Activated T-helper 1 cell treated with anti-CD3 and anti-CD28 coated beads, Interleukin-12 subunit alpha, Interleukin-12 subunit beta, Interleukin-2, Interleukin-4 antibody, amounts not matched to agents 30 ng/mL and 10 ng/mL and 1 ng/mL, durations not matched to agents 14 hours and 24 hours and 36 hours (primary cell): ENCODE results near the gene VASP. TPM values are rescaled to one million over a fixed set of nuclear protein-coding genes. Genes with fewer than 3 reads are reported as not detected.
A peak's percentile ranks its signal among the peaks of the same experiment; 100 is the strongest.

Experiments used
- DNase-seq: peaks from one replicate; pipeline ENCODE4 v3.0.0; 2021; ENCODE audit warnings: low spot score
- H3K27ac Mint-ChIP-seq: one replicate; pipeline ENCODE4 v1.8.0; 2021; ENCODE audit warnings: mild to moderate bottlenecking, mixed read lengths
- H3K27me3 Mint-ChIP-seq: one replicate; pipeline ENCODE4 v1.8.0; 2022; ENCODE audit warnings: mild to moderate bottlenecking, moderate library complexity, mixed read lengths; ENCODE audit not compliant: insufficient read depth
- H3K36me3 Mint-ChIP-seq: one replicate; pipeline ENCODE4 v1.8.0; 2021; ENCODE audit warnings: low read depth, mixed read lengths
- H3K4me1 Mint-ChIP-seq: one replicate; pipeline ENCODE4 v1.8.0; 2021; ENCODE audit warnings: low read depth, mixed read lengths
- H3K4me3 Mint-ChIP-seq: one replicate; pipeline ENCODE4 v1.8.0; 2021; ENCODE audit warnings: mild to moderate bottlenecking, moderate library complexity, mixed read lengths
- H3K9me3 Mint-ChIP-seq: one replicate; pipeline ENCODE4 v1.8.0; 2021; ENCODE audit warnings: mixed read lengths
- intact Hi-C: fragments of 100-400 bp; cut with micrococcal nuclease; formaldehyde crosslinking; loops from one replicate; pipeline ENCODE4 v1.15.1; 2024
- total RNA-seq: library from RNA; stranded (reverse); gene quantifications from 2 replicates; pipeline ENCODE4 v1.2.3, GENCODE V29; 2022

The VASP gene
- total RNA-seq, 1 donor from 2014 or later = 235 TPM

DNA sequence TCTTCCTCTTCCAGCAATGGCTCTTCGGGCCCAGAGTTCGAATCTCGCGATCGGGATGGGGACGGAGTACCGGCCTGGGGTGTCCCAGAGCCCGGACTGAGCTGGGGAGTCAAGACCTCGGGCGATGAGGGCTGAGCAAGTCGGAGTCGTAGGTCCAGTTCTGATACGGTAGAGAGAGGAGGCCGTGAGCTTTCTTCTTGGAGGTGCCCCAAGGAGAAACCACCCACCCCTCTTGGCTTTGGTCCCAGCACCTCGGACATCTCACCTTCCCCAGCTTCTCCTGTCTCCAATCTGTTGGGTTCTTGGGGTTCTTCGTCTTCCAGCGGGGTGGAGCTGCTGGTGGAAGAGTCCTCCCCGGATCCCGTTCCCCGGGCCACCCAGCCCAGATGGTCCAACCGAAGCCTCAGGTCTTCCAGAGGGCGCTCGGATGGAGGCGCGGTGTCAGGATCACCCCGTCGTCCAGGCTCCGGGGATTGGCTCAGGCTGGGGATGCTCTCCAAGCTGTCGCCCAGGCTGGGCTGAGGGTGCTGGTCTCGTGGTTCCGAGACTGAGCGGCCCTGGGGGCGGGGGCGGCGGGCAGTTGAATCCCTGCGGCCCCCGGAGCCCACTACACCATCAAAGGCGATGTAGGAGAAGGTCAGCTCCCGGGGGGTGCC lies 12.9 kb upstream of the VASP start:
- intact Hi-C loops = no loop called here
- peaks cover 45% of the 10 kb centered on the region for H3K4me1 Mint-ChIP-seq
- DNase-seq = no peak
- H3K4me3 Mint-ChIP-seq = peak overlapping the region; percentile 15
- H3K36me3 Mint-ChIP-seq = peaks cover under 1% of the 10 kb centered on the region
- H3K27me3 Mint-ChIP-seq = peaks cover 31% of the 10 kb centered on the region
- H3K27ac Mint-ChIP-seq = no peak overlapping the region
- no peaks in the 10 kb centered on the region for H3K9me3 Mint-ChIP-seq

DNA sequence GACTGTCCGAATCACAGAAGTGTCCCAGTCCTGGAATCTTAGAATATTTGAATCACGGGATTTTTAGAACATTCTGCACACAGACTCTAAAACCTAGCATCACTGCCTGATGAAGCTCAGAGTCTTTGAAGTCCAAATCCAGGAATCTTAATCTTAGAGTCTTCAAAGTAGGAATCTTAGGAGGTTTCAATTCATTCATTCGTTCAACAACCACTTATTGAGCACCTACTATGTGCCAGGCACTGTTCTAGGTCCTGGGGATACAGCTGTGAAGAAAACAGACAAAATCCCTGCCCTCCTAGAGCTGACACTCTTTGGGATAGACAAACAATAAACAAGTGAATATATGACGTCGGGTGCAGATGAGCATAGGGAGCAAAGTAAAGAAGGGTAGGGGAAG lies 12.1 kb upstream of the VASP start:
- H3K9me3 Mint-ChIP-seq = no peaks in the 10 kb centered on the region
- H3K36me3 Mint-ChIP-seq = peaks cover 2% of the 10 kb centered on the region
- no peak for DNase-seq
- peaks cover 34% of the 10 kb centered on the region for H3K27me3 Mint-ChIP-seq
- no peak overlapping the region for H3K27ac Mint-ChIP-seq
- intact Hi-C loops = no loop called here
- H3K4me3 Mint-ChIP-seq = peak overlapping the region; percentile 75
- H3K4me1 Mint-ChIP-seq = peaks cover 49% of the 10 kb centered on the region

DNA sequence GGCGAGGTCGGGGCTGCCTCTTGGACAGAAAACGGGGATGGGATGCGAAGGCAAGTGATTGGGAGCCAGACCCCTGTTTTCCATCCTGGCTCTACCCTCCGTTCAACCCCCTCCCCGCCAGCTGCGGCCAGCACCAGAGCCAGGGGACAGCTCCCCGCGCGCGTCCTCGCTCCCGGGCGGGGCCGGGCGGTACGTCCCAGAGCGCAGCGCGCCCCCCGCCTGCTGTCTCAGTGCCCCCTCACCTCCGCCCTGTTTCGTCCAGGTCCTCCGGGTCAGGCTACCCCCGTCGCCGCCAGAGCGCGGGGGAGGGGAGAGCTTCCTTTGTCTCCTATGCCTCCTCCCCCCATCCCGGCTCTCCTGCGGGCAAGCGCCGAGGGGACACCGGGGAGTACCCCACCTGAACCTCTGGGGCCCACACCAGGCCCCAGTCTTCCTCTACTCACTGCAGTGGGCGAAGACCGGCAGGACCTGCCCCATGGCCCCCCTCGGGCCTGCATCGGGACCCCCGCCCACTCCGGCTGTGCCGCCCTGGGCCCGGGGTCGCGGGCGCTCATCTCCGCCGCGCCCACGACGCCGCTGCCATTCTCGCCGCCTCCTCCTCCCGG lies 10.8 kb upstream of the VASP start:
- no peak for DNase-seq
- peaks cover 49% of the 10 kb centered on the region for H3K4me1 Mint-ChIP-seq
- no peaks in the 10 kb centered on the region for H3K9me3 Mint-ChIP-seq
- H3K27ac Mint-ChIP-seq = no peak overlapping the region
- peak overlapping the region; percentile 75 for H3K4me3 Mint-ChIP-seq
- intact Hi-C loops = no loop called here
- H3K27me3 Mint-ChIP-seq = peaks cover 34% of the 10 kb centered on the region
- peaks cover 2% of the 10 kb centered on the region for H3K36me3 Mint-ChIP-seq

DNA sequence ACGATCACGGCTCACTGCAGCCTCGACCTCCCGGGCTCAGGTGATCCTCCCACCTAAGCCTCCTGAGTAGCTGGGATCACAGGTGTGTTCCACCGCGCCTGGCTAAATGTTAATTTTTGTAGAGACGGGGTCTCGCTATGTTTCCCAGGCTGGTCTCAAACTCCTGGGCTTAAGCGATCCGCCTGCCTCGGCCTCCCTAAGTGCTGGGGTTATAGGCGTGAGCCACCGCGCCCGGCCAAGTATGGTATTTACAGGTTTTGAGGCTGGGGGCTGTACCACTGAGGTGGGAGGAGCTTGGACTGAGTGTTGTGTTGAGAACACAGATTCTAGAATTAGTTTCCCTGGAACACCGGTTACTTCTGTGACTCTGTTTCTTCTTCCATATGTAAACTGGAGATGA lies 9.5 kb upstream of the VASP start:
- intact Hi-C loops = loop anchor here (1.0 kb wide), 3 partner anchors 9 to 146 kb away; partner anchors contain the start of gene OPA3

DNA sequence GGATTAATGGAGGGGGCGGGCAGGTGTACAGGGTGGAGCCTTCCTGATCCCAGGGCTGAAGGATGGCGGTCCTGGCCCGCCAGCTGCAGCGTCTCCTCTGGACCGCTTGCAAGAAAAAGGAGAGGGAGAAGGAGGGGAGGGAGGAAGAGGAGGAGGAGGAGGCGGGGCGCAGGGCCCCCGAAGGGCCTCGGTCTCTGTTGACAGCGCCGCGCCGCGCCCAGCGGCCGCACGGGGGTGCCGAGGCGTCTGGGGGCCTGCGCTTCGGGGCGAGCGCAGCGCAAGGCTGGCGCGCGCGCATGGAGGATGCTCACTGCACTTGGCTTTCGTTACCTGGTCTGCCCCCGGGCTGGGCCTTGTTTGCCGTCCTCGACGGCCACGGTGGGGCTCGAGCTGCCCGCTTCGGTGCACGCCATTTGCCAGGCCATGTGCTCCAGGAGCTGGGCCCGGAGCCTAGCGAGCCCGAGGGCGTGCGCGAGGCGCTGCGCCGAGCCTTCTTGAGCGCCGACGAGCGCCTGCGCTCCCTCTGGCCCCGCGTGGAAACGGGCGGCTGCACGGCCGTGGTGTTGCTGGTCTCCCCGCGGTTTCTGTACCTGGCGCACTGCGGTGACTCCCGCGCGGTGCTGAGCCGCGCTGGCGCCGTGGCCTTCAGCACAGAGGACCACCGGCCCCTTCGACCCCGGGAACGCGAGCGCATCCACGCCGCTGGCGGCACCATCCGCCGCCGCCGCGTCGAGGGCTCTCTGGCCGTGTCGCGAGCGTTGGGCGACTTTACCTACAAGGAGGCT lies 8.7 kb upstream of the VASP start, which contains the start of gene PPM1N:
Gene PPM1N (plus strand): TSS at position 33 of the 785 bp plus-strand sequence. CDS start 30 bp downstream, at position 63.
- H3K36me3 Mint-ChIP-seq = peaks cover 2% of the 10 kb centered on the region
- H3K4me1 Mint-ChIP-seq = peaks cover 32% of the 10 kb centered on the region
- intact Hi-C loops = no loop called here
- H3K9me3 Mint-ChIP-seq = no peaks in the 10 kb centered on the region
- DNase-seq = peak; percentile 42
- peak within 1 kb of the TSS; percentile 80 for H3K4me3 Mint-ChIP-seq
- H3K27me3 Mint-ChIP-seq = peaks cover 32% of the 10 kb centered on the region
- peak within 1 kb of the TSS; percentile 71 for H3K27ac Mint-ChIP-seq

More for the DNA sequence above, 9.5 kb upstream of the VASP start:
- H3K4me1 Mint-ChIP-seq = peaks cover 39% of the 10 kb centered on the region
- H3K27ac Mint-ChIP-seq = no peak overlapping the region
- no peaks in the 10 kb centered on the region for H3K9me3 Mint-ChIP-seq
- H3K27me3 Mint-ChIP-seq = peaks cover 32% of the 10 kb centered on the region
- no peak for DNase-seq
- H3K4me3 Mint-ChIP-seq = peak overlapping the region; percentile 67
- H3K36me3 Mint-ChIP-seq = peaks cover 2% of the 10 kb centered on the region

DNA sequence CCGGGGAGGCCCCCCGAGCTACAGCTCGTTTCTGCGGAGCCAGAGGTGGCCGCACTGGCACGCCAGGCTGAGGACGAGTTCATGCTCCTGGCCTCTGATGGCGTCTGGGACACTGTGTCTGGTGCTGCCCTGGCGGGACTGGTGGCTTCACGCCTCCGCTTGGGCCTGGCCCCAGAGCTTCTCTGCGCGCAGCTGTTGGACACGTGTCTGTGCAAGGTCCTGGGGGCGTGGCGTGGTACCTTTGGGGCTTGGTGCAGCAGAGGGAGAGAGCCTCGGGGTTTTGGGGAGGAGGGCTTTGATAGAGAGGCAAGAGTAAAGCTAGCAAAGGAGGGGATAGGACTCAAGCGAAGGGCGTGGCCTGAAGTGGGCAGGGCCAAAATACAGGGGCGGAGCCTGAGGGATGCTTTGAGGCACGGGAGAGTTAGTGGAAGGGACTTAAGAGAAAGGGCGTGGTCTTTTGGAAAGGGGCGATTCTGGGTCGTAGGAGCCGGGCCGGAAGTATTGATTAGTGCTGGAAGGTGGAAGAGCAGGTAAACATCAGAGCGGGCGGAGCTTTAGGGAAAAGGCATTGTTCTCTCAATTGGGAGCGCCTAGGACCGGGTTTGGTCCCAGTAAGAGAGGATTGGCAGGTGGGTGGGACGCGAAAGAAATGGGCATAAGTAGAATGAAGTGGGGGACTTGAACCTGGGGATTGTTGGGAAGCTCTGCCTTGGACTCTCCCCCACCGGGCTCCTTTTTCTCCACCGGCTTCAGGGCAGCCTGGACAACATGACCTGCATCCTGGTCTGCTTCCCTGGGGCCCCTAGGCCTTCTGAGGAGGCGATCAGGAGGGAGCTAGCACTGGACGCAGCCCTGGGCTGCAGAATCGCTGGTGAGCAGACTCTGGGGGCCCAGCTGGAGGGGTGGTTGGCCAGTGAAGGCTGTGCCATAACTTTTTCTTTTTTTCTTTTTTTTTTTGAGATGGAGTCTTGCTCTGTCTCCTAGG lies 7.8 kb upstream of the VASP start:
- peaks cover 31% of the 10 kb centered on the region for H3K4me1 Mint-ChIP-seq
- peak overlapping the region; percentile 15 for H3K4me3 Mint-ChIP-seq
- H3K27ac Mint-ChIP-seq = peak overlapping the region; percentile 9
- DNase-seq = peak; percentile 62
- no peaks in the 10 kb centered on the region for H3K9me3 Mint-ChIP-seq
- intact Hi-C loops = no loop called here
- H3K36me3 Mint-ChIP-seq = peaks cover 2% of the 10 kb centered on the region
- H3K27me3 Mint-ChIP-seq = peaks cover 32% of the 10 kb centered on the region

DNA sequence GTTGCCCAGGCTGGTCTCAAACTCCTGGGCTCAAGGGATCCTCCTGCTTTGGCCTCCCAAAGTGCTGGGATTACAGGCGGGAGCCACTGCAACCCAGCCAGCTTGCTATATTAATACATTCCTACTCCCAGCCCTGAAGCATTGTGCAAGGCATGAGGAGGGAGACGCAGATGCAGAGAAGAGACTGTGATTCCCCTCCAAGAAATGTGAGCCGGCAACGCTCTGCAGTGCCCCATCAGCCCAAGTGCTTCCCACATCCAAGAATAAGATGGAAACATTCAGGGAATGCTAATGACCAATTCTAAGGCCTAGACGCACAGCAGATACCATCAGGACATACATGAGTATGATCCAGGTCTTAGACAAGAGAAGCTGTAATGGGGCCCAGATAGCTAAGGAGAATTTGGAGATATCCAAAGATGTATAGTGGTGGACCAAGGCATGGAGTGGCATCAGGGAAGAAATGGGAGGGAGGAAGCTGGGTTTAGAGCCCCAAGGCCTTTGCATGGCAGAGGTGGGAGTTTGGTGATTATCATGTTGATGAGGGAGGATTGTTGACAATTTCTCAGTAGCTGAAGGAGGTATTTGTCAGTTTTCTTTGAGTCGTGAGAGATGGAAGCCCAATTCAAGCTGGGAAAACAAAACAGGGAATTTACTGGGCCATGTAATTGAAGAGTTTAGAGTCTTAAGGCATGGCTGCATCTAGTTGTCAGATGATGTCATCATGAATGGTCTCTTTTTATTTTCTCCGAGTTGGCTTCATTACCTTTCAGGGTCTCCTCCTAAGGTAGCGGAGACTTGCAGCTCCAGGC lies 6.2 kb upstream of the VASP start:
- H3K4me1 Mint-ChIP-seq = peaks cover 21% of the 10 kb centered on the region
- intact Hi-C loops = no loop called here
- H3K9me3 Mint-ChIP-seq = no peaks in the 10 kb centered on the region

DNA sequence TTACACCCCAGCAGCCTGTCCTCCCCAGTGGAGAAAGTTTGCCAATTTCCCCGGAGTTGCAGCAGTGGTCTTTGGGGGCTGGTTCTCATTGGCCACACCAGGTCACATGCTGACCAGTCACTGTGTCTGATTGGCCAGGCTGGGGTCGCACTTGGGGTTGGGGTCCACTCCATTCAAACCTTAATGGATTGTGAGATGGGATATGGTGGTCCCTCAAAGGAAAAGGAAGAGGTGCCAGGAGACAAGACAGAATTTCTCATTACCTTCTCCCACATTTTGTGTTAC lies 5.6 kb upstream of the VASP start:
- DNase-seq = no peak
- intact Hi-C loops = no loop called here
- Mint-ChIP-seq H3K27ac (no peak overlapping the region), H3K9me3 (no peaks in the 10 kb centered on the region), H3K27me3 (peaks cover 19% of the 10 kb centered on the region), H3K4me1 (peaks cover 20% of the 10 kb centered on the region), H3K36me3 (peaks cover 2% of the 10 kb centered on the region), H3K4me3 (no peak overlapping the region)

More for the DNA sequence above, 6.2 kb upstream of the VASP start:
- Mint-ChIP-seq H3K4me3 (no peak overlapping the region), H3K27me3 (peaks cover 20% of the 10 kb centered on the region), H3K27ac (no peak overlapping the region), H3K36me3 (peaks cover 2% of the 10 kb centered on the region)
- DNase-seq = no peak

DNA sequence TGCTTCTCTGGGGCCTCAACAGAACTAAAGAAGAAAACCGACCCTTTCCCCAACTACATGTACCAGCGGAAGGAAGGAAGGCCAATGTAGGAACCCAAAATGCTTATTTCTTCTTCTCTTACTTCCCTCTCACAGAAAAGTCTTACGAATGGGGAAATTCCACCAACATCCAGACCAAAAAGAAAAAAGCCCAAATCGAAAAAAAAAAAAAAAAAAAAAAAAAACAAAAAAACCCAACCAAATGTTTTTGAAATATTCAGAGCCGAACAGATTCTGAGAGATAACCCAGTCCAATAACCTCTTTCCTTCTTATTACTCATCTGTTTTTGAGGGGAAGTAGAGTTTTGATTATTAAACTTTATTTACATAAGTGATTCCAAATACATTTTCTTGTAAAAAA lies 5.2 kb upstream of the VASP start:
- no peak overlapping the region for H3K4me3 Mint-ChIP-seq
- peaks cover 17% of the 10 kb centered on the region for H3K27me3 Mint-ChIP-seq
- H3K36me3 Mint-ChIP-seq = peaks cover 2% of the 10 kb centered on the region
- no peaks in the 10 kb centered on the region for H3K9me3 Mint-ChIP-seq
- intact Hi-C loops = no loop called here
- peaks cover 20% of the 10 kb centered on the region for H3K4me1 Mint-ChIP-seq
- DNase-seq = no peak
- no peak overlapping the region for H3K27ac Mint-ChIP-seq

DNA sequence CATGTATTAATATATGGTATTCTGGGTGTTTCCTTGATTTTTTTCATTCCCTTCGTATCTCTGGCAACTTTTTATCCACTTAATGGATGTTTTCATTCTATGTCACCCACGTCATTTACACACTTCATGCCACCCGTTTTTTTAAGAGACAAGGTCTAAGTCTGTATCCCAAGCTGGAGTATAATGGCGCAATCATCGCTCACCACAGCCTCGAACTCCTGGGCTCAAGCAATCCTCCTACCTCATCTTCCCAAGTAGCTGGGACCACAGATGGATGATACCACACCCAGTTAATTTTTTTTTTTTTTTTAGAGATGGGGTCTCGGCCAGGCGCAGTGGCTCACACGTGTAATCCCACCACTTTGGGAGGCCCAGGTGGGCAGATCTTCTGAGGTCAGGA lies 3.4 kb upstream of the VASP start:
- H3K27ac Mint-ChIP-seq = no peak overlapping the region
- intact Hi-C loops = no loop called here
- H3K36me3 Mint-ChIP-seq = peaks cover 3% of the 10 kb centered on the region
- peaks cover 11% of the 10 kb centered on the region for H3K4me1 Mint-ChIP-seq
- no peak for DNase-seq
- peaks cover 8% of the 10 kb centered on the region for H3K27me3 Mint-ChIP-seq
- H3K9me3 Mint-ChIP-seq = no peaks in the 10 kb centered on the region
- H3K4me3 Mint-ChIP-seq = no peak overlapping the region

DNA sequence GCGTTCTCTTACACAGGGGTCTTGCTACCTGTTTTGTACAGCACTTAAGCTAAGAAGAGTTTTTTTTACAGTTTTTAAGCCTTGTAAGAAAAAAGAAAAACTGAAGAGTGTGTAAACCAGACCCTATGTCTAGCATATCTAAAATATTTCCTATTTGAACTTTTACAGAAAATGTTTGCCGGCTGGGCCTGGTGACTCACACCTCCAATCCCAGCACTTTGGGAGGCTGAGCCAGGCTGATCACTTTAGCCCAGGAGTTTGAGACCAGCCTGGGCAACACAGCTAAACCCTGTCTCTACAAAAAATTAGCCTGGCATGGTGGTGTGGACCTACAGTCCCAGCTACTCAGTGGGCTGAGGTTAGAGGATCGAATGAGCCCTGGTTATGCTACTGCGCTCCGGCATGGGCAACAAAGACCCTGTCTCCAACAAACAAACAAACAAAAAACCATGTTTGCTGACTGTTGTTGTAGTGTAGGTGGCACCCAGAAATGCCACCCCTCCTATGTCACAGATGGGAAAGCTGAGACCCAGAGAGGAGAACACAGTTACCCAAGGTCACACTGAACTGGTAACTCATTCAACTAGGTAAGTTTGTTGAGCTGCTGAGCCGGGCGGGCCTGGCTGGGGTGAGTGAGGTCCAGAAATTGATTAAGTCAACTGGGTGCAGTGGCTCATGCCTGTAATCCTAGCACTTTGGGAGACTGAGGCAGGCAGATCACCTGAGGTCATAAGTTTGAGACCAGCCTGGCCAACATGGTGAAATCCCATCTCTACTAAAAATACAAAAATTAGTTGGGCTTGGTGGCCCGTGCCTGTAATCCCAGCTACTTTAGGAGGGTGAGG lies 1.9 kb upstream of the VASP start:
- intact Hi-C loops = loop anchor here (5.0 kb wide), 1 partner anchor 328 kb away; the partner anchor contains the start of genes BLOC1S3 and TRAPPC6A
- Mint-ChIP-seq H3K4me3 (peak overlapping the region; percentile 95), H3K9me3 (no peaks in the 10 kb centered on the region), H3K36me3 (peaks cover 8% of the 10 kb centered on the region), H3K27me3 (peaks cover 3% of the 10 kb centered on the region), H3K27ac (peak overlapping the region; percentile 78), H3K4me1 (peaks cover 12% of the 10 kb centered on the region)
- no peak for DNase-seq
